HepG2 (cell line): Measurements from ENCODE around the gene BMERB1. TPM values are rescaled to one million over a fixed set of nuclear protein-coding genes. Genes with fewer than 3 reads are reported as not detected.
A peak's percentile ranks its signal among the peaks of the same experiment; 100 is the strongest.
"Not testable (repeated sequence)": the region's sequence is repeated elsewhere in the genome, so short reads cannot be mapped to it uniquely, and the experiment has no call there.

Experiments used
- ATAC-seq: fragments of 200-7000 bp; cut with Tn5 transposase; 3 replicates; pipeline ENCODE4 v1.9.1; 2020; ENCODE audit warnings: mild to moderate bottlenecking, moderate library complexity
- BruUV-seq: library from RNA; stranded (reverse); fragments of 400-500 nt; replicated peaks from 2 replicates; lab custom pipeline; 2021; lab: Mats Ljungman, UMichigan
- CTCF ChIA-PET: fragments of 300-600 bp; formaldehyde crosslinking; extraction: SDS; loops from one replicate; lab custom pipeline; 2021; ENCODE audit warnings: low total read pairs, inconsistent platforms, low intra/inter-chr PET ratio; lab: Yijun Ruan, JAX
- POLR2A ChIA-PET: fragments of 350-600 bp; sonication (Branson Sonifier 250); formaldehyde crosslinking; loops from one replicate; lab custom pipeline; 2020; ENCODE audit warnings: antibody characterized with exemption, inconsistent platforms; lab: Yijun Ruan, JAX
- DNase-seq: peaks from one replicate; pipeline ENCODE4 v3.0.0-alpha.2; 2015; ENCODE audit warnings: low spot score
- FAIRE-seq: peaks from 3 replicates; lab custom pipeline; 2011; peaks lifted over from hg19 to GRCh38; lab: Jason Lieb, UNC
- H2AFZ ChIP-seq: one replicate; pipeline ENCODE4 v1.6.1; 2011; ENCODE audit warnings: low read length, inconsistent platforms
- H3K27ac ChIP-seq: fragments of 300-600 bp; 3 replicates; pipeline ENCODE4 v1.8.0; 2011; ENCODE audit warnings: mixed run types, mild to moderate bottlenecking, mixed read lengths, low read length, inconsistent platforms; ENCODE audit not compliant: insufficient read depth; ENCODE audit errors: extremely low read length
- H3K27me3 ChIP-seq, 2 experiments: fragments of 200-600 bp in 1 of 2; 2 replicates in 1 of 2; 3 replicates in 1 of 2; pipeline versions ENCODE4 v1.6.0 to v1.8.0; 2011; ENCODE audit warnings: low read length in 2 of 2, mild to moderate bottlenecking in 2 of 2, moderate library complexity in 2 of 2, inconsistent platforms in 1 of 2; ENCODE audit not compliant: insufficient read depth in 2 of 2, control insufficient read depth in 1 of 2
- H3K36me3 ChIP-seq, 2 experiments: fragments of 200-600 bp in 1 of 2; replicated peaks in 1 of 2; 2 replicates in 1 of 2; 3 replicates in 1 of 2; pipeline versions ENCODE4 v1.5.1 to v1.8.0; 2011; ENCODE audit warnings: low read length in 2 of 2, inconsistent platforms in 1 of 2; ENCODE audit not compliant: insufficient read depth in 2 of 2, control insufficient read depth in 1 of 2
- H3K4me1 ChIP-seq: 2 replicates; pipeline ENCODE4 v1.5.1; 2012; ENCODE audit warnings: low read length, inconsistent platforms; ENCODE audit not compliant: insufficient read depth
- H3K4me2 ChIP-seq: 2 replicates; pipeline ENCODE4 v1.6.0; 2011; ENCODE audit warnings: low read depth, low read length, inconsistent platforms
- H3K4me3 ChIP-seq, 3 experiments: fragments of 200-600 bp in 1 of 3; sonication (generic), shearing (Covaris generic) in 1 of 3; replicated peaks in 1 of 3; 2 replicates each; pipeline ENCODE4 v1.5.1; 2011 to 2016; ENCODE audit warnings: low read length in 3 of 3, inconsistent platforms in 2 of 3, low read depth in 2 of 3, mild to moderate bottlenecking in 2 of 3, control low read depth in 1 of 3, mixed read lengths in 1 of 3; ENCODE audit not compliant: insufficient read depth in 1 of 3
- H3K79me2 ChIP-seq: one replicate; pipeline ENCODE4 v1.6.1; 2011; ENCODE audit warnings: low read length, inconsistent platforms; ENCODE audit not compliant: insufficient read depth
- H3K9ac ChIP-seq: 2 replicates; pipeline ENCODE4 v1.6.0; 2011; ENCODE audit warnings: mild to moderate bottlenecking, low read depth, low read length, inconsistent platforms; ENCODE audit not compliant: insufficient read depth
- H3K9me3 ChIP-seq: 2 replicates; pipeline ENCODE4 v1.5.1; 2012; ENCODE audit warnings: mild to moderate bottlenecking, low read length
- H4K20me1 ChIP-seq: 2 replicates; pipeline ENCODE4 v1.6.0; 2011; ENCODE audit warnings: inconsistent platforms, mild to moderate bottlenecking, low read length, moderate library complexity; ENCODE audit not compliant: insufficient read depth
- CENPBD1 ChIP-seq: sonication (generic); formaldehyde crosslinking; IDR thresholded peaks from 2 replicates; pipeline ENCODE4 v1.8.0; 2022; ENCODE audit warnings: missing genetic modification reagents, low read depth, mild to moderate bottlenecking, borderline replicate concordance
- GZF1 ChIP-seq: sonication (generic); formaldehyde crosslinking; IDR thresholded peaks from 2 replicates; pipeline ENCODE4 v1.5.1; 2020; ENCODE audit warnings: mild to moderate bottlenecking, missing genetic modification reagents
- NONO ChIP-seq, 2 experiments: fragments of 450-650 bp in 1 of 2; sonication (generic) in 1 of 2; formaldehyde crosslinking in 1 of 2; IDR thresholded peaks in 1 of 2; conservative IDR thresholded peaks in 1 of 2; 2 replicates each; pipeline versions ENCODE4 v1.6.1 to v1.8.0; 2017 to 2022; ENCODE audit warnings: mild to moderate bottlenecking in 1 of 2, missing genetic modification reagents in 1 of 2, moderate library complexity in 1 of 2
- NR1H2 ChIP-seq: sonication (generic); formaldehyde crosslinking; IDR thresholded peaks from 2 replicates; pipeline ENCODE4 v1.8.1; 2022; ENCODE audit warnings: low read depth, missing genetic modification reagents, borderline replicate concordance
- THAP9 ChIP-seq: sonication (generic); formaldehyde crosslinking; IDR thresholded peaks from 2 replicates; pipeline ENCODE4; 2020; ENCODE audit warnings: missing genetic modification reagents, mild to moderate bottlenecking, borderline replicate concordance
- WGBS: methylation state at CpG from one replicate; pipeline ENCODE4 v1.1.6; 2017; ENCODE audit warnings: low lambda C conversion rate; 5-methylcytosine and 5-hydroxymethylcytosine counted together
- in situ Hi-C: cut with HindIII; loops from 2 replicates; pipeline ENCODE4 v1.10.0; 2017; ENCODE audit warnings: low pct_unique_long_range_greater_than_20kb; ENCODE audit not compliant: extremely low pct_ligation_motif_present
- intact Hi-C: fragments of 100-400 bp; cut with micrococcal nuclease; formaldehyde crosslinking; loops from one replicate; pipeline ENCODE4 v1.10.0; 2022; ENCODE audit not compliant: unreplicated experiment
- polyA plus RNA-seq, 8 experiments: library from polyadenylated mRNA; depleted of rRNA in 3 of 8; stranded (reverse) in 7 of 8; unstranded in 1 of 8; fragments of >200 nt; fragmentation: Illumina TruSeq in 4 of 8; extraction: Trizol in 4 of 8; gene quantifications; 2 replicates each; pipeline versions ENCODE4 v1.2.1 to v1.2.3, GENCODE V29; 2011 to 2016; ENCODE audit warnings: low read depth in 4 of 8, missing spikeins in 1 of 8, mixed read lengths in 1 of 8; ENCODE audit not compliant: insufficient read depth in 1 of 8
- total RNA-seq, 5 experiments: library from RNA; depleted of rRNA; stranded (reverse); fragments of >200 nt; fragmentation: Illumina TruSeq; extraction: Trizol; gene quantifications; 2 replicates each; pipeline ENCODE4 v1.2.3, GENCODE V29; 2016; ENCODE audit warnings: low read depth in 1 of 5

BMERB1 gene
- total and polyA plus RNA-seq, 2 of the 13 experiments (the other 11 are each of a cell fraction or from before 2014, with no cell fraction given), result 1.4 TPM

- H3K4me3 ChIP-seq, H3K4me2 ChIP-seq, H3K79me2 ChIP-seq, DNase-seq, H3K27me3 ChIP-seq, FAIRE-seq, ATAC-seq, intact Hi-C loops, H3K9me3 ChIP-seq, H3K9ac ChIP-seq, H4K20me1 ChIP-seq, H2AFZ ChIP-seq, H3K27ac ChIP-seq, in situ Hi-C loops, BruUV-seq, CTCF ChIA-PET, H3K36me3 ChIP-seq: not testable (repeated sequence)
- peaks cover 18% of the 10 kb centered on the region for H3K4me1 ChIP-seq
- POLR2A ChIA-PET, result interaction anchor here (1.6 kb wide), 1 partner anchor 9 kb away, joined by 6 read pairs; no protein-coding TSS in a partner anchor
- 97% methylated on average over 4 of the region's 4 CpGs for WGBS
Observed at GRCh38 chr16:15407756-15408155, 26.6 kb upstream of the BMERB1 start.

GRCh38 chr16:15409476-15409875 lies 24.9 kb upstream of the BMERB1 start:
- intact Hi-C loops, FAIRE-seq, H3K27me3 ChIP-seq, H3K36me3 ChIP-seq, H3K27ac ChIP-seq, H3K79me2 ChIP-seq, in situ Hi-C loops, H2AFZ ChIP-seq, CTCF ChIA-PET, H3K4me3 ChIP-seq, H3K4me1 ChIP-seq, H3K9ac ChIP-seq, ATAC-seq, H3K9me3 ChIP-seq, H4K20me1 ChIP-seq, H3K4me2 ChIP-seq, DNase-seq: not testable (repeated sequence)
- WGBS, result 98% methylated on average over 6 of the region's 6 CpGs
- POLR2A ChIA-PET, result interaction anchor here (0.7 to 1.0 kb wide), 2 partner anchors 479 to 1283 kb away, joined by 3 to 4 read pairs; partner anchors contain the start of gene CEP20
- BruUV-seq, result TSS peak; percentile 17

- intact Hi-C loops, result no loop called here
- DNase-seq (no peak), FAIRE-seq (no peak), ATAC-seq (no peak)
- WGBS, result 85% methylated on average over 3 of the region's 3 CpGs
- Histone ChIP-seq H3K79me2 (no peaks in the 10 kb centered on the region), H3K9ac (no peak overlapping the region), H3K27me3 (no peaks in the 10 kb centered on the region), H3K9me3 (no peaks in the 10 kb centered on the region), H3K27ac (no peak overlapping the region), H3K4me2 (no peak overlapping the region), H3K36me3 (no peaks in the 10 kb centered on the region), H3K4me3 (no peak overlapping the region), H2AFZ (no peak overlapping the region), H4K20me1 (no peaks in the 10 kb centered on the region), H3K4me1 (peaks cover 10% of the 10 kb centered on the region)
- no TSS peak for BruUV-seq
- CTCF ChIA-PET, result no interaction called here
- POLR2A ChIA-PET, result interaction anchor here (1.8 kb wide), 1 partner anchor 18 kb away, joined by 4 read pairs; no protein-coding TSS in a partner anchor
- in situ Hi-C loops, result no loop called here
- no peak for TF ChIP-seq THAP9 (CRISPR knock-in tag)
- no peak for TF ChIP-seq NR1H2 (CRISPR knock-in tag)
- TF ChIP-seq GZF1 (CRISPR knock-in tag), result no peak
- TF ChIP-seq NONO (IDR thresholded peaks at IDR 0.05), result no peak
- no peak for TF ChIP-seq NONO (CRISPR knock-in tag; conservative IDR thresholded peaks at IDR 0.05)
- TF ChIP-seq CENPBD1 (CRISPR knock-in tag), result no peak
Observed at GRCh38 chr16:15415511-15415985, 18.8 kb upstream of the BMERB1 start.
